Left ventricle myocardium inferior (tissue), 1 donor: ENCODE data around the gene SYNPR. TPM values are rescaled to one million over a fixed set of nuclear protein-coding genes. Genes with fewer than 3 reads are reported as not detected.

Source experiments
- DNase-seq: peaks from one replicate; pipeline ENCODE4 v3.0.0-alpha.2; 2020
- H3K27ac ChIP-seq: fragments of 200-600 bp; replicated peaks from 2 replicates; pipeline ENCODE4 v1.8.0; 2021
- H3K27me3 ChIP-seq: fragments of 200-600 bp; 2 replicates; pipeline ENCODE4 v1.8.0; 2021; ENCODE audit warnings: low read depth
- H3K36me3 ChIP-seq: fragments of 200-600 bp; 2 replicates; pipeline ENCODE4 v1.8.0; 2021
- H3K4me1 ChIP-seq: fragments of 200-600 bp; 2 replicates; pipeline ENCODE4 v1.8.0; 2021
- H3K4me3 ChIP-seq: fragments of 200-600 bp; 2 replicates; pipeline ENCODE4 v1.8.0; 2021; ENCODE audit warnings: mild to moderate bottlenecking, moderate library complexity
- H3K9me3 ChIP-seq: fragments of 200-600 bp; replicated peaks from 2 replicates; pipeline ENCODE4 v1.8.0; 2021
- CTCF ChIP-seq: fragments of 200-600 bp; IDR thresholded peaks from 2 replicates; pipeline ENCODE4 v1.8.0; 2021; ENCODE audit warnings: antibody characterized with exemption, mild to moderate bottlenecking, borderline replicate concordance
- intact Hi-C: fragments of 100-400 bp; cut with micrococcal nuclease; formaldehyde crosslinking; loops from one replicate; pipeline ENCODE4 v1.11.0; 2022
- total RNA-seq: library from RNA; stranded (reverse); fragmentation: NEBNext Ultra II Directional; extraction: Animal tissue kit (Norgen Biotek cat#: 25700); gene quantifications from one replicate; pipeline ENCODE4 v1.2.1, GENCODE V29; 2021
- donor health status: DM: no; HTN: yes; CAD: no; lungs with severe emphysema.

SYNPR gene
- total RNA-seq, 1 donor from 2014 or later: 0.93 TPM

- no peaks in the 10 kb centered on the region for H3K4me1 ChIP-seq
- no peak overlapping the region for H3K4me3 ChIP-seq
- no peak for DNase-seq
- no peaks in the 10 kb centered on the region for H3K27me3 ChIP-seq
- H3K27ac ChIP-seq: no peak overlapping the region
- no peaks in the 10 kb centered on the region for H3K36me3 ChIP-seq
- no peak for TF ChIP-seq CTCF
- intact Hi-C loops: no loop called here
- no peaks in the 10 kb centered on the region for H3K9me3 ChIP-seq
These were observed 222.1 kb downstream of the SYNPR start for GRCh38 chr3:63500196-63500595.

GRCh38 chr3:63508305-63508704 is 230.2 kb downstream of the SYNPR start:
- Histone ChIP-seq H3K9me3 (no peaks in the 10 kb centered on the region), H3K36me3 (no peaks in the 10 kb centered on the region), H3K27ac (no peak overlapping the region), H3K4me1 (no peaks in the 10 kb centered on the region), H3K27me3 (no peaks in the 10 kb centered on the region), H3K4me3 (no peak overlapping the region)
- intact Hi-C loops: no loop called here
- no peak for TF ChIP-seq CTCF
- DNase-seq: no peak

DNA sequence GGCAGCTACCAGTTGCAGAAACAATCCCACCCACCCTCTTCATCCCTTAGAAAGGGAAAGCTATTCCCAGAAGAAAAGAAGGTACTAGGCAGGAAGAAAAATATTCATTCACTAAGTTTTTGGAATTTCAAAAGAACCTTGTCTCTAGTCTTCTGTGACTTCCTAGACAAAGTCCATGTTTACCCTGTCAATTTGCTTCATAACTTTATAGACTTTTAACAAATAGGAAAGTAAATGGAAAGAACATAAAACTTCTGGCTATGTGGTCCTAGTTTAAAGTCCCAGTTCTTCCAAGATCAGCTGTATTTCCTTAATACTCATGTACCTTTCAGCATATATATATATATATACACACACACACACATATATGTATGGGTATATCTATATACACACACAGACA is 230.7 kb downstream of the SYNPR start:
- H3K9me3 ChIP-seq: no peaks in the 10 kb centered on the region
- TF ChIP-seq CTCF: no peak

DNA sequence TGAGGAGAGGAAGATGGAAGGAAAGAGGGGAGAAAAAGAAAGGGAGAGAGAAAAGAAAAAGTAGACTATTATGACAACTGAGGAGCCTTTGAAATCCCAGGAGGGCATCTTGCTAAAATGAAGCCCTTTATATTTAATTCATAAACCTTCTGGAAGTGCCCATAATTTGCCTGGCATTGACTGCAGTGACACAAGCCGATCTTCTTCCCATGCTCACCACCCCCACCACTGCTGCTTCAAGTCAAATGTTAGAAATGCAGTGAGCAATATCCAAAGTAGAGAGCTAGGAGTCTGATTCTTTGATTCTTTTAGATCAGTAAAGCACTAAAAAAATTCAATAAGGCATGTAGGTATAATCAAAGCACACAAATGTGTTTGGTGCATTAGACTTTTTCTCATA is 235.7 kb downstream of the SYNPR start:
- intact Hi-C loops: no loop called here
- Histone ChIP-seq H3K4me1 (no peaks in the 10 kb centered on the region), H3K27ac (no peak overlapping the region), H3K9me3 (no peaks in the 10 kb centered on the region), H3K4me3 (no peak overlapping the region), H3K27me3 (peaks cover 9% of the 10 kb centered on the region), H3K36me3 (no peaks in the 10 kb centered on the region)
- no peak for DNase-seq
- TF ChIP-seq CTCF: no peak

More for the DNA sequence above, 230.7 kb downstream of the SYNPR start:
- H3K4me3 ChIP-seq: no peak overlapping the region
- no peaks in the 10 kb centered on the region for H3K27me3 ChIP-seq
- no peaks in the 10 kb centered on the region for H3K4me1 ChIP-seq
- no peak overlapping the region for H3K27ac ChIP-seq
- no peaks in the 10 kb centered on the region for H3K36me3 ChIP-seq
- DNase-seq: no peak
- intact Hi-C loops: no loop called here

DNA sequence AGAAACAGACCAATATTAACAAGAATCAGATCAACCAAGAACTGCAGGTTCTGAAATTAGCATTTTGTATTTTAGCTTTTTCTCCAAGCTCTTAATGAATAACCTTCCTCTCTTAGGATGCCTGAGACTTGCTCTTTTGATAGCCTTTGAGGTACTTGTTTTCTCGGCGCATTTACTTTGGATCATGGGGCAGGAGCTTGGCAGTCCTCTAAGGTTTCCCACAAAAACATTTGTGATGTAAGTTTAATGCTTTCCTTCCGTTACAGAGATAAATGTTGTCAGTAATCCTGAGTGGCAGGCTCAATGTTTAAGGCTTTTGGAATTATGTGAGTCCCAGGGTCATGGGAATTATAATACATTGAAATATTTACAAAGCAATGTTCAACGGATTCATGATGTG is 236.6 kb downstream of the SYNPR start:
- intact Hi-C loops: no loop called here
- TF ChIP-seq CTCF: no peak
- no peak for DNase-seq

DNA sequence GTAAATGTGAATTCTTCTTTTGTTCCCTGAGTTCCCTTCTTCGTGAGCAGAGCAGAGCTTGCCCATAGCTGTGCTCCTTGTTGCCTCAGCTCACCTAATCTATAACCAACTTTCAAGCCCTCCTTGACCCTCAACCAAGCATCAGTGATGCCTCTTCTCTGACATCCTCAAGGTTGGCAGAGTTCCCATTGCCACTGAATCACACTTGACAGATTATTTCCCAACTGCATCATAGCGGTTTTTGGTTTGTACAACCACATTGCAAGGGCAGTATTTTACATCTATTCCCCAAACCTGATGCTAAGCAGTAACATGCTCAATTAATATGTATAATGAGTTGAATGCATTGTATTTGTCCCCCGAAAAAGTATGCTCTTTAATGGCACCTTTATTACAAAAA is 241.3 kb downstream of the SYNPR start:
- Histone ChIP-seq H3K27ac (no peak overlapping the region), H3K9me3 (no peaks in the 10 kb centered on the region), H3K4me3 (no peak overlapping the region), H3K27me3 (peaks cover 27% of the 10 kb centered on the region), H3K36me3 (no peaks in the 10 kb centered on the region), H3K4me1 (no peaks in the 10 kb centered on the region)
- intact Hi-C loops: no loop called here
- no peak for DNase-seq
- TF ChIP-seq CTCF: no peak

More for the DNA sequence above, 236.6 kb downstream of the SYNPR start:
- Histone ChIP-seq H3K4me3 (no peak overlapping the region), H3K27ac (no peak overlapping the region), H3K27me3 (peaks cover 9% of the 10 kb centered on the region), H3K36me3 (no peaks in the 10 kb centered on the region), H3K4me1 (no peaks in the 10 kb centered on the region), H3K9me3 (no peaks in the 10 kb centered on the region)
